ENCODE data around the gene WDR37. TPM values are rescaled to one million over a fixed set of nuclear protein-coding genes. Genes with fewer than 3 reads are reported as not detected.
"Not testable (repeated sequence)": the region's sequence is repeated elsewhere in the genome, so short reads cannot be mapped to it uniquely, and the experiment has no call there.

The WDR37 gene
- total RNA-seq, 1 donor from 2014 or later: 13.6 TPM

DNA sequence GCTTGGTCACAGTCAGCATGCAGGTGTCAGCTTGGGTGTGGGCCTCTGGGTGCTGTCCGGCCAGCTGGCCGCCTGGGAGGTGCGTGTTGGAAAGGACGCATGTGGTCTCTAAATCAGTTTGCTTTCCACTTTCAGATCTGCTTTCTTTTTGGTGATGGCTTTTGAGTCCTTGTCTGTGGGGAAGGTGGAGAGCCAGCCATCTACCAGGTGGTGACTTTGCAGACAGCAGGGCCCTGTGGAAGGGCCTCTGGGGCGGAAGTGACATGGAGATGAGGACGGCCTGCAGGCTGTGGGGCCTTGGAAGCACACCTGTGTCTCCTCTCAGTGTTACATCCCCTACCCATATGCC lies 59.4 kb downstream of the WDR37 start:
- H3K27ac Mint-ChIP-seq (ENCODE audit: unreplicated experiment): no peak overlapping the region
- H3K36me3 Mint-ChIP-seq (ENCODE audit: unreplicated experiment): peaks cover 54% of the 10 kb centered on the region
- peak; percentile 59 for DNase-seq (ENCODE audit: extremely low spot score, unreplicated experiment)
- H3K9me3 Mint-ChIP-seq (ENCODE audit: unreplicated experiment): no peaks in the 10 kb centered on the region
- H3K27me3 Mint-ChIP-seq (ENCODE audit: unreplicated experiment): no peaks in the 10 kb centered on the region
- H3K4me3 Mint-ChIP-seq (ENCODE audit: unreplicated experiment): no peak overlapping the region
- H3K4me1 Mint-ChIP-seq (ENCODE audit: unreplicated experiment): peaks cover 9% of the 10 kb centered on the region
- TF ChIP-seq CTCF (IDR thresholded peaks at IDR 0.05): no peak

DNA sequence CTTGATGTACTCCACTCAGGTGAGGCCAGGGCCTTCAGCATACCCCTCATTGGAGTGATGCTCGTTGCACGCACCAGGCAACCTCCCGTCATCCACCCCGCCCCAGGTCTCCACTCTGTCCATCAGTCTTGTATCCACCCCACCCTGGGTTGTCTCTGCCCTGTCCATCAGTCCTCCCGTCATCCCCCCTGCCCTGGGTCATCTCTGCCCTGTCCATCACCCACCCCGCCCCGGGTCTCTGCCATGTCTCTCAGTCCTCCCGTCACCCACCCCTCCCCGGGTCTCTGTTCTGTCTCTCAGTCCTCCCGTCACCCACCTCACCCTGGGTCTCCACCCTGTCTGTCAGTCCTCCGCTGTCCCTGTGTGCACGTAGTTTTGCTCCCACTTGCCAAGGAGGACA lies 59.9 kb downstream of the WDR37 start:
- no peaks in the 10 kb centered on the region for H3K9me3 Mint-ChIP-seq (ENCODE audit: unreplicated experiment)
- H3K4me1 Mint-ChIP-seq (ENCODE audit: unreplicated experiment): peaks cover 5% of the 10 kb centered on the region
- no peak overlapping the region for H3K27ac Mint-ChIP-seq (ENCODE audit: unreplicated experiment)
- peak; percentile 77 for DNase-seq (ENCODE audit: extremely low spot score, unreplicated experiment)
- TF ChIP-seq CTCF (IDR thresholded peaks at IDR 0.05): no peak
- H3K36me3 Mint-ChIP-seq (ENCODE audit: unreplicated experiment): peaks cover 54% of the 10 kb centered on the region
- H3K4me3 Mint-ChIP-seq (ENCODE audit: unreplicated experiment): no peak overlapping the region
- H3K27me3 Mint-ChIP-seq (ENCODE audit: unreplicated experiment): no peaks in the 10 kb centered on the region

DNA sequence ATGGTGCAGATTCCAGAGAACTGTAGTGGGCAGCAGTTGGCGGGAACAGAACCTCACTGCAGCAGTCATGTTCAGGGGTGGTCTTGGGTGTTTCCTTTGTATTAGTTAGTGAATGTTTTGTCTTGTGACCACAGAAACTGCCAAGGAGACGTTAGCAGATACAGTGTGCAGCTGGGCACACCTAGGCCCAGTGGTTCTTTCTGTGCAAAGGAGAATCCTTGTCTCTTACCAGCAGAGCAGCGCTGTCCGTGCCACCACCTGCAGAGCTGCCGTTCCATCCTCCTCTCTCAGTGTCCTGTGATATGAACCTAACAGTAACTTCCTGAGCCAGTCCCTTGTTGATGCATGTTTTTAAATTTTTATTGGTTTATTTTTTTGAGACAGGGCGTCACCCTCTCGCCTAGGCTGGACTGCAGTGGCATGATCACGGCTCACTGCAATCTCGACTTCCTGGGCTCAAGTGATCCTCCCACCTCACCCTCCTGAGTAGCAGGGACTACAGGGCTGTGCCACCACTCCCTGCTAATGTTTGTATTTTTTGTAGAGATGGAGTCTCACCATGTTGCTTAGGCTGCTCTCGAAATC lies 60.6 kb downstream of the WDR37 start:
- Mint-ChIP-seq H3K27me3 (ENCODE audit: unreplicated experiment) (no peaks in the 10 kb centered on the region), H3K9me3 (ENCODE audit: unreplicated experiment) (no peaks in the 10 kb centered on the region), H3K4me1 (ENCODE audit: unreplicated experiment) (no peaks in the 10 kb centered on the region), H3K27ac (ENCODE audit: unreplicated experiment) (no peak overlapping the region), H3K36me3 (ENCODE audit: unreplicated experiment) (peaks cover 54% of the 10 kb centered on the region), H3K4me3 (ENCODE audit: unreplicated experiment) (no peak overlapping the region)
- peak; percentile 48 for DNase-seq (ENCODE audit: extremely low spot score, unreplicated experiment)
- no peak for TF ChIP-seq CTCF (IDR thresholded peaks at IDR 0.05)

DNA sequence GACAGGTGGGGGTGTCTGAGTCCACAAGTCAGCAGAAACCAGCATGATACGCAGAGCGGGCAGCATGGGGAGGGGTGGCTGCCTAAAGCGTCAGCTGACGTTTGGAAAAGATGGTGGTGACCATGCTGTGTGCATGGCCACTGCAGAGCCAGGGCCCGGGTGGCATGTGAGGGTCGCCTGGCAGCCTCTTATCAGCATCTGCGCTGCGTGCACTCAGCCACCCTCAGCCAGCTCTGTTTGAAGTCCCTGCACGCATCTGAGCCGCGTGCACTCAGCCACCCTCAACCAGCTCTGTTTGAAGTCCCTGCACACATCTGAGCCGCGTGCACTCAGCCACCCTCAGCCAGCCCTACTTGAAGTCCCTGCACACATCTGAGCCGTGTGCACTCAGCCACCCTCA lies 61.5 kb downstream of the WDR37 start:
- DNase-seq (ENCODE audit: extremely low spot score, unreplicated experiment): peak; percentile 49
- Mint-ChIP-seq H3K36me3 (ENCODE audit: unreplicated experiment) (peaks cover 50% of the 10 kb centered on the region), H3K4me3 (ENCODE audit: unreplicated experiment) (no peak overlapping the region), H3K27me3 (ENCODE audit: unreplicated experiment) (no peaks in the 10 kb centered on the region), H3K9me3 (ENCODE audit: unreplicated experiment) (no peaks in the 10 kb centered on the region), H3K27ac (ENCODE audit: unreplicated experiment) (no peak overlapping the region), H3K4me1 (ENCODE audit: unreplicated experiment) (no peaks in the 10 kb centered on the region)
- no peak for TF ChIP-seq CTCF (IDR thresholded peaks at IDR 0.05)

DNA sequence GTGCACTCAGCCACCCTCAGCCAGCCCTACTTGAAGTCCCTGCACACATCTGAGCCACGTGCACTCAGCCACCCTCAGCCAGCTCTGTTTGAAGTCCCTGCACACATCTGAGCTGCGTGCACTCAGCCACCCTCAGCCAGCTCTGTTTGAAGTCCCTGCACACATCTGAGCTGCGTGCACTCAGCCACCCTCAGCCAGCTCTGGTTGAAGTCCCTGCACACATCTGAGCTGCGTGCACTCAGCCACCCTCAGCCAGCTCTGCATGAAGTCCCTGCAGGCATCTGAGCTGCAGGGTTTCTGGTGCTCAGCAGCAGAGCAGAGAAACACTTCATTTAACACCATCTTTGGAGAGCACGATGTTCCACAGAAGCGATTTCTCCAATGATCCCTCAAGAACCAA lies 62.1 kb downstream of the WDR37 start:
- not testable (repeated sequence) for H3K9me3 Mint-ChIP-seq (ENCODE audit: unreplicated experiment); H3K27ac Mint-ChIP-seq (ENCODE audit: unreplicated experiment); H3K27me3 Mint-ChIP-seq (ENCODE audit: unreplicated experiment); H3K4me1 Mint-ChIP-seq (ENCODE audit: unreplicated experiment); H3K4me3 Mint-ChIP-seq (ENCODE audit: unreplicated experiment); DNase-seq (ENCODE audit: extremely low spot score, unreplicated experiment)
- H3K36me3 Mint-ChIP-seq (ENCODE audit: unreplicated experiment): peaks cover 46% of the 10 kb centered on the region

- H3K4me3 Mint-ChIP-seq (ENCODE audit: unreplicated experiment): no peak overlapping the region
- DNase-seq (ENCODE audit: extremely low spot score, unreplicated experiment): peak; percentile 11
- TF ChIP-seq CTCF (IDR thresholded peaks at IDR 0.05): no peak
- H3K4me1 Mint-ChIP-seq (ENCODE audit: unreplicated experiment): no peaks in the 10 kb centered on the region
- no peaks in the 10 kb centered on the region for H3K27me3 Mint-ChIP-seq (ENCODE audit: unreplicated experiment)
- H3K36me3 Mint-ChIP-seq (ENCODE audit: unreplicated experiment): peaks cover 43% of the 10 kb centered on the region
- H3K27ac Mint-ChIP-seq (ENCODE audit: unreplicated experiment): no peak overlapping the region
- no peaks in the 10 kb centered on the region for H3K9me3 Mint-ChIP-seq (ENCODE audit: unreplicated experiment)
Measured at GRCh38 chr10:1119027-1119426, 62.8 kb downstream of the WDR37 start.

All from osteocyte (in vitro differentiated cells).